ENCODE results near the gene CELSR2.

DNA sequence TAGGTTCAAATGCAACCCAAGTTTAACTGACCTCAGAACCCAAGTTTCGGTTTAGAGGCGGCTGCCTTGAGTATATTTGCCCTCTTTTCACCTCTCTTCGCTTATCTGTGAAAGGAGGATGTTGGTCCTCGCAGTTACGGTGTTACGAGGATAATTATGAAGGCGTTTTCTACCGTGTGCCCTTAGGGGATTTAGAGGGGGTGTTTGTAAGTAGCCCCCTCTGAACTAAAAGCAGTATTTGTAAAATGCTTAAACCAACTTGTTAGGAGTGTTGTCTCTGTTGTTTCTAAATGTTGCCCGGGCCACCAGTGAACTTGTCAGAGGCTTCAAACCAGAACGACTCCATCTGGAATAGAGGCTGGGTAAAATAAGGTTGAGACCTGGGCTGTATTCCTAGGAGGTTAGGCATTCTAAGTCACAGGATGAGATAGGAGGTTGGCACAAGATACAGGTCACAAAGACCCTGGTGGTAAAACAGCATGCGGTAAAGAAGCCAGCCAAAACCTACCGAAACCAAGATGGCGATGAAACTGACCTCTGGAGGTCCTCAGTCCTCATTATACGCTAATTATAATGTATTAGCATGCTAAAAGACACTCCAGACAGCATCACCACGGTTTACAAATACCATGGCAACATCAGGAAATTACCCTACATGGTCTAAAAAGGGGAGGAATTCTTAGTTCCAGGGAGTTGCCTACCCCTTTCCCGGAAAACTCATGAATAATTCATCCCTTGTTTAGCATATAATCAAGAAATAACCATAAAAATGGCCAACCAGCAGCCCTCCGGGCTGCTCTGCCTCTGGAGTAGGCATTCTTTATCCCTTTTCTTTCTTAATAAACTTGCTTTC, 34.6 kb downstream of the CELSR2 start:
- TF ChIP-seq CTCF (IDR thresholded peaks at IDR 0.05): no peak
- no peak for TF ChIP-seq POLR2A (IDR thresholded peaks at IDR 0.05)

Data from right lobe of liver (tissue), 4 donors.